ENCODE measurements around the gene STK11.
A peak's percentile ranks its signal among the peaks of the same experiment; 100 is the strongest.

Gene STK11

GRCh38 chr19:1263188-1263587 is 57.6 kb downstream of the STK11 start:
- Histone ChIP-seq H3K9me3 (ENCODE audit: insufficient read depth, low read length) (no peaks in the 10 kb centered on the region), H3K4me3 (ENCODE audit: low read length) (no peak overlapping the region), H3K36me3 (replicated peaks; ENCODE audit: low read depth, low read length) (peaks cover under 1% of the 10 kb centered on the region), H3K4me1 (ENCODE audit: low read length) (peaks cover 59% of the 10 kb centered on the region), H2AFZ (ENCODE audit: low read depth, low read length) (no peak overlapping the region), H3K27ac (ENCODE audit: low read length) (no peak overlapping the region), H3K27me3 (ENCODE audit: low read depth, low read length) (peaks cover 15% of the 10 kb centered on the region), H3K4me2 (ENCODE audit: low read length) (no peak overlapping the region; the same call in 1 of the 2 replicates), H4K20me1 (ENCODE audit: insufficient read depth, low read length) (no peaks in the 10 kb centered on the region), H3K79me2 (ENCODE audit: low read length) (peaks cover 2% of the 10 kb centered on the region; the same call in 1 of the 2 replicates), H3K9ac (ENCODE audit: low read length) (no peak overlapping the region)
- no peak for TF ChIP-seq EZH2phosphoT487 (IDR thresholded peaks at IDR 0.05; ENCODE audit: low read depth)
- TF ChIP-seq CTCF (IDR thresholded peaks at IDR 0.05; ENCODE audit: low read depth, low read length), result no peak

GRCh38 chr19:1264801-1265614 is 59.4 kb downstream of the STK11 start:
- no peak overlapping the region for H3K4me3 ChIP-seq (ENCODE audit: low read length)

GRCh38 chr19:1265615-1266128 is 60.1 kb downstream of the STK11 start:
- H3K27me3 ChIP-seq (ENCODE audit: low read depth, low read length), result peaks cover 15% of the 10 kb centered on the region
- H3K79me2 ChIP-seq (ENCODE audit: low read length), result peaks cover 15% of the 10 kb centered on the region
- H3K27ac ChIP-seq (ENCODE audit: low read length), result no peak overlapping the region
- H3K9me3 ChIP-seq (ENCODE audit: insufficient read depth, low read length), result no peaks in the 10 kb centered on the region
- H4K20me1 ChIP-seq (ENCODE audit: insufficient read depth, low read length), result peaks cover 11% of the 10 kb centered on the region
- H2AFZ ChIP-seq (ENCODE audit: low read depth, low read length), result no peak overlapping the region
- peaks cover 50% of the 10 kb centered on the region for H3K4me1 ChIP-seq (ENCODE audit: low read length)
- H3K36me3 ChIP-seq (replicated peaks; ENCODE audit: low read depth, low read length), result peaks cover 10% of the 10 kb centered on the region
- H3K4me3 ChIP-seq (ENCODE audit: low read length), result peak overlapping the region; percentile 78
- H3K9ac ChIP-seq (ENCODE audit: low read length), result peak overlapping the region; percentile 57; the same call in 1 of the 2 replicates
- TF ChIP-seq EZH2phosphoT487 (IDR thresholded peaks at IDR 0.05; ENCODE audit: low read depth) (no peak), CTCF (IDR thresholded peaks at IDR 0.05; ENCODE audit: low read depth, low read length) (no peak)
- peak overlapping the region; percentile 97 for H3K4me2 ChIP-seq (ENCODE audit: low read length)

More at GRCh38 chr19:1264801-1265614, 59.4 kb downstream of the STK11 start:
- Histone ChIP-seq H3K27ac (ENCODE audit: low read length) (no peak overlapping the region), H3K4me2 (ENCODE audit: low read length) (no peak overlapping the region), H4K20me1 (ENCODE audit: insufficient read depth, low read length) (peaks cover 4% of the 10 kb centered on the region), H3K27me3 (ENCODE audit: low read depth, low read length) (peaks cover 15% of the 10 kb centered on the region), H3K9me3 (ENCODE audit: insufficient read depth, low read length) (no peaks in the 10 kb centered on the region), H3K4me1 (ENCODE audit: low read length) (peaks cover 49% of the 10 kb centered on the region), H3K36me3 (replicated peaks; ENCODE audit: low read depth, low read length) (peaks cover 4% of the 10 kb centered on the region), H3K9ac (ENCODE audit: low read length) (no peak overlapping the region), H3K79me2 (ENCODE audit: low read length) (peaks cover 8% of the 10 kb centered on the region), H2AFZ (ENCODE audit: low read depth, low read length) (no peak overlapping the region)
- no peak for TF ChIP-seq EZH2phosphoT487 (IDR thresholded peaks at IDR 0.05; ENCODE audit: low read depth)
- TF ChIP-seq CTCF (IDR thresholded peaks at IDR 0.05; ENCODE audit: low read depth, low read length), result no peak

GRCh38 chr19:1266129-1266915 is 60.7 kb downstream of the STK11 start:
- Histone ChIP-seq H3K4me3 (ENCODE audit: low read length) (peak overlapping the region; percentile 78), H2AFZ (ENCODE audit: low read depth, low read length) (0 out of 2 replicates have a peak overlapping the region, but pooled peaks have one; percentile 4), H3K9me3 (ENCODE audit: insufficient read depth, low read length) (no peaks in the 10 kb centered on the region), H3K79me2 (ENCODE audit: low read length) (peaks cover 22% of the 10 kb centered on the region), H3K9ac (ENCODE audit: low read length) (peak overlapping the region; percentile 57), H3K4me1 (ENCODE audit: low read length) (peaks cover 53% of the 10 kb centered on the region), H3K27me3 (ENCODE audit: low read depth, low read length) (peaks cover 15% of the 10 kb centered on the region), H3K4me2 (ENCODE audit: low read length) (peak overlapping the region; percentile 97), H3K27ac (ENCODE audit: low read length) (no peak overlapping the region), H4K20me1 (ENCODE audit: insufficient read depth, low read length) (peaks cover 16% of the 10 kb centered on the region), H3K36me3 (replicated peaks; ENCODE audit: low read depth, low read length) (peaks cover 16% of the 10 kb centered on the region)
- TF ChIP-seq EZH2phosphoT487 (IDR thresholded peaks at IDR 0.05; ENCODE audit: low read depth), result no peak
